WTC11 (cell line): ENCODE data around the gene MARVELD2. TPM values are rescaled to one million over a fixed set of nuclear protein-coding genes. Genes with fewer than 3 reads are reported as not detected.
"Not testable (repeated sequence)": the region's sequence is repeated elsewhere in the genome, so short reads cannot be mapped to it uniquely, and the experiment has no call there.

Source experiments
- ATAC-seq: fragments of 200-7000 bp; cut with Tn5 transposase; 2 replicates; pipeline ENCODE4 v1.10.0; 2021; ENCODE audit warnings: mild to moderate bottlenecking, moderate library complexity
- CTCF ChIA-PET: fragments of 300-600 bp; sonication (Branson Sonifier 250); formaldehyde crosslinking; loops from one replicate; lab custom pipeline; 2021; ENCODE audit warnings: antibody characterized with exemption; lab: Charles Lee
- POLR2A ChIA-PET: fragments of 350-600 bp; sonication (Branson Sonifier 250); formaldehyde crosslinking; loops from one replicate; lab custom pipeline; 2021; ENCODE audit warnings: antibody characterized with exemption; lab: Charles Lee
- DNase-seq: peaks from one replicate; pipeline ENCODE4 v3.0.0; 2021; ENCODE audit warnings: low spot score
- H3K27ac Mint-ChIP-seq: 2 replicates; pipeline ENCODE4 v1.8.0; 2021; ENCODE audit warnings: mixed read lengths
- H3K27me3 Mint-ChIP-seq: 2 replicates; pipeline ENCODE4 v1.8.0; 2021; ENCODE audit warnings: low read depth, mild to moderate bottlenecking, moderate library complexity, mixed read lengths
- H3K36me3 Mint-ChIP-seq: 2 replicates; pipeline ENCODE4 v1.8.0; 2021; ENCODE audit warnings: mixed read lengths
- H3K4me1 Mint-ChIP-seq: 2 replicates; pipeline ENCODE4 v1.8.0; 2022; ENCODE audit warnings: mixed read lengths
- H3K4me3 Mint-ChIP-seq: 2 replicates; pipeline ENCODE4 v1.8.0; 2021; ENCODE audit warnings: mild to moderate bottlenecking, moderate library complexity, mixed read lengths
- H3K9me3 Mint-ChIP-seq: 2 replicates; pipeline ENCODE4 v1.8.0; 2021; ENCODE audit warnings: mixed read lengths
- ATF1 ChIP-seq: sonication (generic); formaldehyde crosslinking; IDR thresholded peaks from 2 replicates; pipeline ENCODE4 v1.8.1; 2023; ENCODE audit warnings: mild to moderate bottlenecking, moderate library complexity, missing genetic modification reagents
- ATF3 ChIP-seq: sonication (generic); formaldehyde crosslinking; conservative IDR thresholded peaks from 2 replicates; pipeline ENCODE4 v1.8.1; 2022; ENCODE audit warnings: mild to moderate bottlenecking, missing genetic modification reagents
- E2F1 ChIP-seq: sonication (generic); formaldehyde crosslinking; IDR thresholded peaks from 2 replicates; pipeline ENCODE4 v1.8.0; 2022; ENCODE audit warnings: mild to moderate bottlenecking, missing genetic modification reagents
- ERG ChIP-seq: fragments of 250-450 bp; sonication (Bioruptor Pico); IDR thresholded peaks from 2 replicates; pipeline ENCODE4 v1.8.0; 2021; ENCODE audit warnings: mild to moderate bottlenecking
- ETV6 ChIP-seq: sonication (generic); formaldehyde crosslinking; IDR thresholded peaks from 2 replicates; pipeline ENCODE4 v1.8.1; 2022; ENCODE audit warnings: mild to moderate bottlenecking, missing genetic modification reagents
- FOXJ3 ChIP-seq: sonication (generic); formaldehyde crosslinking; IDR thresholded peaks from 2 replicates; pipeline ENCODE4 v1.9.0; 2021; ENCODE audit warnings: missing genetic modification reagents, mild to moderate bottlenecking, borderline replicate concordance
- IRF1 ChIP-seq: sonication (generic); formaldehyde crosslinking; IDR thresholded peaks from 2 replicates; pipeline ENCODE4 v1.8.0; 2023; ENCODE audit warnings: missing genetic modification reagents
- MAX ChIP-seq: sonication (generic); formaldehyde crosslinking; IDR thresholded peaks from 2 replicates; pipeline ENCODE4 v1.8.0; 2022; ENCODE audit warnings: mild to moderate bottlenecking, missing genetic modification reagents
- MYBL2 ChIP-seq: sonication (generic); formaldehyde crosslinking; IDR thresholded peaks from 2 replicates; pipeline ENCODE4 v1.8.1; 2023; ENCODE audit warnings: mild to moderate bottlenecking, moderate library complexity, missing genetic modification reagents
- NFATC4 ChIP-seq: fragments of 250-450 bp; sonication (Bioruptor Pico); IDR thresholded peaks from 2 replicates; pipeline ENCODE4 v1.9.0; 2021; ENCODE audit warnings: mild to moderate bottlenecking
- NFE2L1 ChIP-seq: sonication (generic); formaldehyde crosslinking; IDR thresholded peaks from 2 replicates; pipeline ENCODE4 v1.8.1; 2023; ENCODE audit warnings: missing genetic modification reagents
- PRRX2 ChIP-seq: fragments of 250-450 bp; sonication (Bioruptor Pico); IDR thresholded peaks from 2 replicates; pipeline ENCODE4 v1.8.0; 2021; ENCODE audit warnings: mild to moderate bottlenecking
- SP1 ChIP-seq: sonication (generic); formaldehyde crosslinking; conservative IDR thresholded peaks from 2 replicates; pipeline ENCODE4 v1.8.1; 2022; ENCODE audit warnings: missing genetic modification reagents
- TP53 ChIP-seq: sonication (generic); formaldehyde crosslinking; IDR thresholded peaks from 2 replicates; pipeline ENCODE4 v1.8.1; 2023; ENCODE audit warnings: mild to moderate bottlenecking, missing genetic modification reagents
- ZNF671 ChIP-seq: fragments of 250-450 bp; sonication (Bioruptor Pico); IDR thresholded peaks from 2 replicates; pipeline ENCODE4 v1.8.0; 2021; ENCODE audit warnings: mild to moderate bottlenecking
- total RNA-seq: library from RNA; stranded (reverse); gene quantifications from 3 replicates; pipeline ENCODE4 v1.2.3, GENCODE V29; 2021
- TF ChIP-seq, protein P1 (sequence below): sonication (generic); formaldehyde crosslinking; IDR thresholded peaks from 2 replicates; pipeline ENCODE4 v1.8.1; 2023; ENCODE audit warnings: mild to moderate bottlenecking, missing genetic modification reagents, moderate library complexity
- TF ChIP-seq, protein P2 (sequence below): fragments of 200-600 bp; IDR thresholded peaks from 2 replicates; pipeline ENCODE4 v1.8.0; 2022; ENCODE audit warnings: antibody characterized with exemption
- TF ChIP-seq, protein P3 (sequence below): sonication (generic); formaldehyde crosslinking; IDR thresholded peaks from 2 replicates; pipeline ENCODE4 v1.8.0; 2023; ENCODE audit warnings: mild to moderate bottlenecking, missing genetic modification reagents

MARVELD2 gene
- total RNA-seq, 1 experiment from 2014 or later = 28.6 TPM

GRCh38 chr5:69451941-69452647 is 37.2 kb downstream of the MARVELD2 start:
- ChIA-PET CTCF (no interaction called here), POLR2A (no interaction called here)
- TF ChIP-seq, protein P1, sequence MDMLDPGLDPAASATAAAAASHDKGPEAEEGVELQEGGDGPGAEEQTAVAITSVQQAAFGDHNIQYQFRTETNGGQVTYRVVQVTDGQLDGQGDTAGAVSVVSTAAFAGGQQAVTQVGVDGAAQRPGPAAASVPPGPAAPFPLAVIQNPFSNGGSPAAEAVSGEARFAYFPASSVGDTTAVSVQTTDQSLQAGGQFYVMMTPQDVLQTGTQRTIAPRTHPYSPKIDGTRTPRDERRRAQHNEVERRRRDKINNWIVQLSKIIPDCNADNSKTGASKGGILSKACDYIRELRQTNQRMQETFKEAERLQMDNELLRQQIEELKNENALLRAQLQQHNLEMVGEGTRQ = no peak
- TF ChIP-seq IRF1 (CRISPR knock-in tag) (no peak), ATF1 (no peak), E2F1 (no peak), NFATC4 (no peak), ZNF671 (no peak), NFE2L1 (no peak), MAX (CRISPR knock-in tag) (no peak), ETV6 (no peak), FOXJ3 (CRISPR knock-in tag) (no peak), TP53 (no peak), PRRX2 (CRISPR knock-in tag) (no peak), ERG (CRISPR knock-in tag) (no peak), MYBL2 (CRISPR knock-in tag) (no peak)
- Mint-ChIP-seq H3K27ac (no peak overlapping the region; the same call in 1 of the 2 replicates), H3K36me3 (no peaks in the 10 kb centered on the region), H3K27me3 (no peaks in the 10 kb centered on the region), H3K4me3 (no peak overlapping the region), H3K9me3 (no peaks in the 10 kb centered on the region), H3K4me1 (peaks cover 5% of the 10 kb centered on the region; the same call in 1 of the 2 replicates)
- ATAC-seq (no peak), DNase-seq (no peak)

- ATAC-seq, POLR2A ChIA-PET, H3K4me3 Mint-ChIP-seq, H3K9me3 Mint-ChIP-seq, H3K36me3 Mint-ChIP-seq, H3K4me1 Mint-ChIP-seq, DNase-seq, H3K27ac Mint-ChIP-seq, CTCF ChIA-PET, H3K27me3 Mint-ChIP-seq: not testable (repeated sequence)
These were observed 38.6 kb downstream of the MARVELD2 start for GRCh38 chr5:69453487-69453886.

- ChIA-PET POLR2A (interaction anchor here (0.9 kb wide), 1 partner anchor 38 kb away, joined by 3 read pairs; the partner anchor contains the start of gene OCLN), CTCF (no interaction called here)
- no peak overlapping the region for H3K4me3 Mint-ChIP-seq
- DNase-seq (no peak), ATAC-seq (no peak)
- no peaks in the 10 kb centered on the region for H3K27me3 Mint-ChIP-seq
- H3K9me3 Mint-ChIP-seq = peaks cover 12% of the 10 kb centered on the region
- H3K36me3 Mint-ChIP-seq = no peaks in the 10 kb centered on the region
- peak overlapping the region; percentile 14; the same call in 1 of the 2 replicates for H3K27ac Mint-ChIP-seq
- H3K4me1 Mint-ChIP-seq = peaks cover 5% of the 10 kb centered on the region; the same call in 1 of the 2 replicates
- TF ChIP-seq, protein P2, sequence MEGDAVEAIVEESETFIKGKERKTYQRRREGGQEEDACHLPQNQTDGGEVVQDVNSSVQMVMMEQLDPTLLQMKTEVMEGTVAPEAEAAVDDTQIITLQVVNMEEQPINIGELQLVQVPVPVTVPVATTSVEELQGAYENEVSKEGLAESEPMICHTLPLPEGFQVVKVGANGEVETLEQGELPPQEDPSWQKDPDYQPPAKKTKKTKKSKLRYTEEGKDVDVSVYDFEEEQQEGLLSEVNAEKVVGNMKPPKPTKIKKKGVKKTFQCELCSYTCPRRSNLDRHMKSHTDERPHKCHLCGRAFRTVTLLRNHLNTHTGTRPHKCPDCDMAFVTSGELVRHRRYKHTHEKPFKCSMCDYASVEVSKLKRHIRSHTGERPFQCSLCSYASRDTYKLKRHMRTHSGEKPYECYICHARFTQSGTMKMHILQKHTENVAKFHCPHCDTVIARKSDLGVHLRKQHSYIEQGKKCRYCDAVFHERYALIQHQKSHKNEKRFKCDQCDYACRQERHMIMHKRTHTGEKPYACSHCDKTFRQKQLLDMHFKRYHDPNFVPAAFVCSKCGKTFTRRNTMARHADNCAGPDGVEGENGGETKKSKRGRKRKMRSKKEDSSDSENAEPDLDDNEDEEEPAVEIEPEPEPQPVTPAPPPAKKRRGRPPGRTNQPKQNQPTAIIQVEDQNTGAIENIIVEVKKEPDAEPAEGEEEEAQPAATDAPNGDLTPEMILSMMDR = no peak
- no peak for TF ChIP-seq SP1
- TF ChIP-seq, protein P3, sequence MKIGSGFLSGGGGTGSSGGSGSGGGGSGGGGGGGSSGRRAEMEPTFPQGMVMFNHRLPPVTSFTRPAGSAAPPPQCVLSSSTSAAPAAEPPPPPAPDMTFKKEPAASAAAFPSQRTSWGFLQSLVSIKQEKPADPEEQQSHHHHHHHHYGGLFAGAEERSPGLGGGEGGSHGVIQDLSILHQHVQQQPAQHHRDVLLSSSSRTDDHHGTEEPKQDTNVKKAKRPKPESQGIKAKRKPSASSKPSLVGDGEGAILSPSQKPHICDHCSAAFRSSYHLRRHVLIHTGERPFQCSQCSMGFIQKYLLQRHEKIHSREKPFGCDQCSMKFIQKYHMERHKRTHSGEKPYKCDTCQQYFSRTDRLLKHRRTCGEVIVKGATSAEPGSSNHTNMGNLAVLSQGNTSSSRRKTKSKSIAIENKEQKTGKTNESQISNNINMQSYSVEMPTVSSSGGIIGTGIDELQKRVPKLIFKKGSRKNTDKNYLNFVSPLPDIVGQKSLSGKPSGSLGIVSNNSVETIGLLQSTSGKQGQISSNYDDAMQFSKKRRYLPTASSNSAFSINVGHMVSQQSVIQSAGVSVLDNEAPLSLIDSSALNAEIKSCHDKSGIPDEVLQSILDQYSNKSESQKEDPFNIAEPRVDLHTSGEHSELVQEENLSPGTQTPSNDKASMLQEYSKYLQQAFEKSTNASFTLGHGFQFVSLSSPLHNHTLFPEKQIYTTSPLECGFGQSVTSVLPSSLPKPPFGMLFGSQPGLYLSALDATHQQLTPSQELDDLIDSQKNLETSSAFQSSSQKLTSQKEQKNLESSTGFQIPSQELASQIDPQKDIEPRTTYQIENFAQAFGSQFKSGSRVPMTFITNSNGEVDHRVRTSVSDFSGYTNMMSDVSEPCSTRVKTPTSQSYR (CRISPR knock-in tag) = no peak
- TF ChIP-seq ATF3 (CRISPR knock-in tag) = no peak
- TF ChIP-seq FOXJ3 (CRISPR knock-in tag) = no peak
These were observed 39.7 kb downstream of the MARVELD2 start for GRCh38 chr5:69454460-69455249.
